BLaER1 (cell line): ENCODE results near the gene SRPRB.

ENCODE experiments used
- H3K27ac ChIP-seq: shearing (Covaris generic); formaldehyde crosslinking; 2 replicates; pipeline ENCODE4 v1.8.1; 2022
- H3K27me3 ChIP-seq: shearing (Covaris generic); formaldehyde crosslinking; 2 replicates; pipeline ENCODE4 v1.8.1; 2022
- H3K36me3 ChIP-seq: shearing (Covaris generic); formaldehyde crosslinking; 2 replicates; pipeline ENCODE4 v1.8.1; 2022
- H3K4me1 ChIP-seq: shearing (Covaris generic); formaldehyde crosslinking; 2 replicates; pipeline ENCODE4 v1.8.1; 2022
- H3K4me2 ChIP-seq: shearing (Covaris generic); formaldehyde crosslinking; 2 replicates; pipeline ENCODE4 v1.8.1; 2022
- H3K4me3 ChIP-seq: shearing (Covaris generic); formaldehyde crosslinking; 2 replicates; pipeline ENCODE4 v1.8.1; 2022
- H3K9ac ChIP-seq: shearing (Covaris generic); formaldehyde crosslinking; 2 replicates; pipeline ENCODE4 v1.8.1; 2022
- H3K9me3 ChIP-seq: shearing (Covaris generic); formaldehyde crosslinking; 2 replicates; pipeline ENCODE4 v1.8.1; 2022
- H4K20me1 ChIP-seq: shearing (Covaris generic); formaldehyde crosslinking; 2 replicates; pipeline ENCODE4 v1.8.1; 2022
- Cebpa-rat ChIP-seq: shearing (Covaris generic); IDR thresholded peaks from 2 replicates; pipeline ENCODE4 v1.8.1; 2022

SRPRB gene

DNA sequence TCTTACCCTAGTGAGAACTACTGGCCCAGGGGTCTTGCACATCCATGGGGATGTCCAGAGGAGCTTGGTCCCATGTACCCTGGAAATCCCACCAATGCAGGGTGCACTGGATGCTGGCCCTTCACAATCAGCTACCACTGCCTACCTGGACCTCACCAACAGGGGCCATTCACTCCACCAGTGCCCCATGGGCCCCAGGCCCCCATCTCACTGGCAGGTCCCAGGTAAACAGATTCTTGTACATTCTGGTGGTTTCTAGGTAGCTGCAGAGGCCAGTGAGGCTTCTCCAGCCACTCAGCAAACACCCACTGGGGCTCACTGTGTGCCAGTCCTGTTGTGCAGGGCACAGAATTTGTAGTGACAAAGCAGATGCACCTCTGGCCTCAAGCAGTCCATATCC, 65.2 kb downstream of the SRPRB start:
- Histone ChIP-seq H3K9ac (no peak overlapping the region), H3K4me2 (no peak overlapping the region), H4K20me1 (no peaks in the 10 kb centered on the region), H3K36me3 (no peaks in the 10 kb centered on the region), H3K4me3 (no peak overlapping the region), H3K27me3 (no peaks in the 10 kb centered on the region), H3K9me3 (no peaks in the 10 kb centered on the region), H3K4me1 (peaks cover 4% of the 10 kb centered on the region), H3K27ac (no peak overlapping the region)
- no peak for TF ChIP-seq Cebpa-rat
